IMR-90 (cell line): Measurements from ENCODE around the gene DNASE2. TPM values are rescaled to one million over a fixed set of nuclear protein-coding genes. Genes with fewer than 3 reads are reported as not detected.

ENCODE experiments used
- ATAC-seq: fragments of 200-7000 bp; cut with Tn5 transposase; 2 replicates; pipeline ENCODE4 v1.9.1; 2020; ENCODE audit warnings: low read depth, mild to moderate bottlenecking, moderate library complexity
- BruUV-seq: library from RNA; stranded (reverse); fragments of 400-500 nt; replicated peaks from 2 replicates; lab custom pipeline; 2021; lab: Mats Ljungman, UMichigan
- CTCF ChIA-PET: fragments of 300-600 bp; formaldehyde crosslinking; extraction: SDS; loops from one replicate; lab custom pipeline; 2021; ENCODE audit warnings: antibody characterized with exemption; lab: Yijun Ruan, JAX
- POLR2A ChIA-PET: fragments of 300-600 bp; sonication (Branson Sonifier 250); formaldehyde crosslinking; loops from one replicate; lab custom pipeline; 2022; ENCODE audit warnings: antibody characterized with exemption; ENCODE audit not compliant: unreplicated experiment; lab: Charles Lee
- DNase-seq: peaks from one replicate; pipeline ENCODE4 v3.0.0; 2013
- H2AFZ ChIP-seq: replicated peaks from 2 replicates; pipeline ENCODE3; 2013; ENCODE audit warnings: low read length, mild to moderate bottlenecking; ENCODE audit not compliant: poor library complexity
- H2AK5ac ChIP-seq: 2 replicates; pipeline ENCODE4 v1.6.1; 2013; ENCODE audit warnings: low read depth, low read length, inconsistent platforms
- H2AK9ac ChIP-seq: replicated peaks from 2 replicates; pipeline ENCODE3; 2013; ENCODE audit warnings: mild to moderate bottlenecking, low read depth, low read length, moderate library complexity; ENCODE audit not compliant: poor library complexity
- H2BK120ac ChIP-seq: 2 replicates; pipeline ENCODE4 v1.6.1; 2013; ENCODE audit warnings: low read depth, low read length, inconsistent platforms
- H2BK15ac ChIP-seq: 3 replicates; pipeline ENCODE4 v1.6.1; 2013; ENCODE audit warnings: low read depth, low read length, inconsistent platforms
- H2BK20ac ChIP-seq: 2 replicates; pipeline ENCODE4 v1.6.1; 2013; ENCODE audit warnings: low read depth, mild to moderate bottlenecking, inconsistent platforms, low read length, moderate library complexity
- H2BK5ac ChIP-seq: 2 replicates; pipeline ENCODE4 v1.6.1; 2013; ENCODE audit warnings: mild to moderate bottlenecking, low read depth, low read length, inconsistent platforms; ENCODE audit not compliant: poor library complexity, severe bottlenecking
- H3K14ac ChIP-seq: replicated peaks from 2 replicates; pipeline ENCODE4 v1.6.1; 2013; ENCODE audit warnings: low read depth, low read length, inconsistent platforms
- H3K18ac ChIP-seq: 2 replicates; pipeline ENCODE4 v1.6.1; 2013; ENCODE audit warnings: low read depth, low read length, control low read depth
- H3K23ac ChIP-seq: 2 replicates; pipeline ENCODE4 v1.6.1; 2013; ENCODE audit warnings: low read depth, low read length, inconsistent platforms
- H3K27ac ChIP-seq: 2 replicates; pipeline ENCODE4 v1.5.1; 2013; ENCODE audit warnings: mild to moderate bottlenecking, control low read depth, low read length; ENCODE audit not compliant: insufficient read depth
- H3K27me3 ChIP-seq: 2 replicates; pipeline ENCODE4 v1.6.1; 2013; ENCODE audit warnings: low read length; ENCODE audit not compliant: control insufficient read depth, insufficient read depth
- H3K36me3 ChIP-seq: 2 replicates; pipeline ENCODE4 v1.6.1; 2013; ENCODE audit warnings: low read length, mixed read lengths; ENCODE audit not compliant: control insufficient read depth, insufficient read depth
- H3K4ac ChIP-seq: 2 replicates; pipeline ENCODE4 v1.6.1; 2013; ENCODE audit warnings: low read depth, low read length, inconsistent platforms
- H3K4me1 ChIP-seq: 2 replicates; pipeline ENCODE4 v1.6.1; 2013; ENCODE audit warnings: low read length, mixed read lengths; ENCODE audit not compliant: control insufficient read depth, insufficient read depth
- H3K4me2 ChIP-seq: 2 replicates; pipeline ENCODE4 v1.6.1; 2013; ENCODE audit warnings: low read depth, mild to moderate bottlenecking, control low read depth, low read length, moderate library complexity
- H3K4me3 ChIP-seq: 2 replicates; pipeline ENCODE4 v1.5.1; 2013; ENCODE audit warnings: low read depth, mild to moderate bottlenecking, control low read depth, low read length, moderate library complexity; ENCODE audit not compliant: insufficient read depth
- H3K56ac ChIP-seq: 2 replicates; pipeline ENCODE4 v1.6.1; 2013; ENCODE audit warnings: low read length, inconsistent platforms; ENCODE audit not compliant: insufficient read depth; ENCODE audit errors: extremely low read depth
- H3K79me1 ChIP-seq, 2 experiments: 2 replicates each; pipeline ENCODE4 v1.6.1; 2013; ENCODE audit warnings: low read length in 2 of 2, inconsistent platforms in 1 of 2, low read depth in 1 of 2
- H3K9ac ChIP-seq: 2 replicates; pipeline ENCODE4 v1.6.1; 2013; ENCODE audit warnings: low read depth, low read length, control low read depth
- H3K9me1 ChIP-seq: 2 replicates; pipeline ENCODE4 v1.6.1; 2013; ENCODE audit warnings: low read length, inconsistent platforms; ENCODE audit not compliant: insufficient read depth
- H3K9me3 ChIP-seq: 2 replicates; pipeline ENCODE4 v1.6.1; 2013; ENCODE audit warnings: low read length; ENCODE audit not compliant: control insufficient read depth, insufficient read depth
- H4K20me1 ChIP-seq: 2 replicates; pipeline ENCODE4 v1.6.1; 2013; ENCODE audit warnings: low read length, inconsistent platforms; ENCODE audit not compliant: insufficient read depth
- H4K5ac ChIP-seq: 2 replicates; pipeline ENCODE4 v1.6.1; 2013; ENCODE audit warnings: mild to moderate bottlenecking, low read depth, low read length, control low read depth
- H4K8ac ChIP-seq, 2 experiments: 2 replicates each; pipeline ENCODE4 v1.6.1; 2013; ENCODE audit warnings: low read depth in 2 of 2, low read length in 2 of 2, control low read depth in 1 of 2, inconsistent platforms in 1 of 2
- H4K91ac ChIP-seq: 2 replicates; pipeline ENCODE4 v1.6.1; 2013; ENCODE audit warnings: low read depth, low read length, inconsistent platforms; ENCODE audit not compliant: insufficient read depth
- CHD1 ChIP-seq: IDR thresholded peaks from 2 replicates; pipeline ENCODE4 v1.6.1; 2012; ENCODE audit warnings: low read depth, low read length, improper control_type of control experiment
- CTCF ChIP-seq: conservative IDR thresholded peaks from 2 replicates; pipeline ENCODE4 v1.5.1; 2012; ENCODE audit warnings: mild to moderate bottlenecking, low read depth, low read length, improper control_type of control experiment
- ELK1 ChIP-seq: fragments of 150-350 bp; IDR thresholded peaks from 2 replicates; pipeline ENCODE4 v1.6.1; 2016; ENCODE audit warnings: low read depth, mild to moderate bottlenecking, low read length, moderate library complexity, borderline replicate concordance
- FOS ChIP-seq: fragments of 150-350 bp; IDR thresholded peaks from 2 replicates; pipeline ENCODE4 v1.6.1; 2016; ENCODE audit warnings: low read depth, low read length
- MAFK ChIP-seq: IDR thresholded peaks from 2 replicates; pipeline ENCODE4 v1.6.1; 2012; ENCODE audit warnings: low read depth, low read length, improper control_type of control experiment
- MXI1 ChIP-seq: IDR thresholded peaks from 2 replicates; pipeline ENCODE4 v1.6.1; 2012; ENCODE audit warnings: low read depth, mild to moderate bottlenecking, low read length, moderate library complexity, borderline replicate concordance
- NFE2L2 ChIP-seq: fragments of 150-350 bp; IDR thresholded peaks from 2 replicates; pipeline ENCODE4 v1.6.1; 2016; ENCODE audit warnings: low read depth, mild to moderate bottlenecking, low read length
- RAD21 ChIP-seq: IDR thresholded peaks from 2 replicates; pipeline ENCODE4 v1.6.1; 2012; ENCODE audit warnings: low read length, improper control_type of control experiment
- RCOR1 ChIP-seq: IDR thresholded peaks from 2 replicates; pipeline ENCODE4 v1.6.1; 2012; ENCODE audit warnings: mild to moderate bottlenecking, low read length, improper control_type of control experiment; ENCODE audit not compliant: insufficient replicate concordance
- RFX5 ChIP-seq: IDR thresholded peaks from 2 replicates; pipeline ENCODE4 v1.8.0; 2012; ENCODE audit warnings: low read depth, mild to moderate bottlenecking, low read length, moderate library complexity
- SMC3 ChIP-seq: fragments of 150-350 bp; IDR thresholded peaks from 2 replicates; pipeline ENCODE4 v1.6.1; 2016; ENCODE audit warnings: low read depth, mild to moderate bottlenecking, antibody characterized with exemption, low read length, moderate library complexity
- USF2 ChIP-seq: fragments of 150-350 bp; IDR thresholded peaks from 2 replicates; pipeline ENCODE4 v1.6.1; 2017; ENCODE audit warnings: mild to moderate bottlenecking, antibody characterized with exemption, low read length, low read depth
- WGBS, 2 experiments: methylation state at CpG; one replicate each; pipeline versions ENCODE4 v1.1.5 to v1.1.7; 2013; ENCODE audit warnings: missing lambda C conversion rate in 2 of 2; ENCODE audit not compliant: insufficient read length in 1 of 2; ENCODE audit errors: extremely low coverage in 2 of 2; 5-methylcytosine and 5-hydroxymethylcytosine counted together
- dilution Hi-C: fragments of 300-500 bp; cut with HindIII; formaldehyde crosslinking; loops from one replicate; pipeline ENCODE4 v1.14.3; 2018; ENCODE audit warnings: low sequenced_read_pairs; ENCODE audit not compliant: unreplicated experiment
- in situ Hi-C: fragments of 300-500 bp; cut with MboI; formaldehyde crosslinking; loops from 3 replicates; pipeline ENCODE4 v1.14.3; 2019; ENCODE audit warnings: low sequenced_read_pairs, inconsistent platforms, mixed read lengths
- intact Hi-C: fragments of 100-400 bp; cut with micrococcal nuclease; formaldehyde crosslinking; loops from 2 replicates; pipeline ENCODE4 v1.10.0; 2022
- polyA plus RNA-seq, 3 experiments: library from polyadenylated mRNA; depleted of rRNA; stranded (reverse); fragments of >200 nt; gene quantifications; 2 replicates each; pipeline ENCODE4 v1.2.3, GENCODE V29; 2012; ENCODE audit warnings: low replicate concordance in 1 of 3
- total RNA-seq: library from RNA; depleted of rRNA; stranded (reverse); fragments of >200 nt; gene quantifications from 2 replicates; pipeline ENCODE4 v1.2.3, GENCODE V29; 2012

DNASE2 gene
- total and polyA plus RNA-seq, 2 of the 4 experiments (the other 2 are of a cell fraction) = 9.5 to 31.1 TPM

DNA sequence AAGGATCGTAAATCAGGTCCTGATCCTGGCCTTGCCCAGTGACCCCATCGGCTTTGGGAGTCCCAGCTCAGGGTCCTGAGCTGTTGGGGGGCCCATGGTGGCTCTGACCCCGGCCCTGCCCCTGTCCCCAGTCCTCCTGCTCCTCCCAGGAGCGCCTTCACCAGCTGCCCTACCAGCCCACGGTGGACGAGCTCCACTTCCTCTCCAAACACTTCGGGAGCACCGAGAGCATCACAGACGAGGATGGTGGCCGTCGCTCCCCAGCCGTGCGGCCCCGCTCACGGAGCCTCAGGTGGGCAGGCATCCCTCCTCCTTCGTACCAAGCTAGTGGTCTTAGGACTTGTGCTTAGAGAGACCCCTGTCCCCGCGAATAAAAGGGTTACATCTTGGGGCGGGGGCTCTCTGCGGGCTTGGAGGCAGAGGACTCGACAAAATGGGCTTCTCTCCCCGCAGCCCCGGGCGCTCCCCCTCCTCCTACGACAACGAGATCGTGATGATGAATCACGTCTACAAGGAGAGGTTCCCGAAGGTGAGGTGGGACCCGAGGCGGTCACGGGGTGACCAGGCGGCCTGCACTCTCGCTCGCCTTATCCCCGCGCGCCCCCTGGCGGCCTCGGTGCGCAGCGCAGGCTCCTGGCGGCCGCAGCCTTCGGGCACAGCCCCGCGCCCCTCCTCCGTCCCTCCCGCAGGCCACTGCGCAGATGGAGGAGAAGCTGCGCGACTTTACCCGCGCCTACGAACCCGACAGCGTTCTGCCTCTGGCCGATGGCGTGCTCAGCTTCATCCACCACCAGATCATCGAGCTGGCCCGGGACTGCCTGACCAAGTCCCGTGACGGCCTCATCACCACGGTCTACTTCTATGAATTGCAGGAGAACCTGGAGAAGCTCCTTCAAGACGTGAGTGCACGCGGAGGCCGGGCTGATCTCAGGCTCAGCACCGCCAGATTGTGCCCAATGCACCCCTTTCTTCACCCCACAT lies 33.8 kb downstream of the DNASE2 start:
- intact Hi-C loops = loop anchor here (1.0 to 2.0 kb wide), 2 partner anchors 81 to 171 kb away; no protein-coding TSS in a partner anchor
- Histone ChIP-seq H3K4ac (no peak overlapping the region), H3K4me3 (peak overlapping the region; percentile 21; the same call in 1 of the 2 replicates), H3K4me1 (peaks cover 3% of the 10 kb centered on the region; the same call in 1 of the 2 replicates), H2AK5ac (no peak overlapping the region), H3K9ac (0 out of 2 replicates have a peak overlapping the region, but pooled peaks have one; percentile 19), H2BK20ac (no peak overlapping the region), H3K27ac (no peak overlapping the region), H3K27me3 (peaks cover 10% of the 10 kb centered on the region; the same call in 1 of the 2 replicates), H4K5ac (no peak overlapping the region), H3K79me1 (no peaks in the 10 kb centered on the region), H2AK9ac (peak overlapping the region; percentile 33), H3K36me3 (no peaks in the 10 kb centered on the region), H4K8ac (peak overlapping the region in 1 of 2 experiments; percentile 54; a peak in 1 of 4 replicates), H3K14ac (0 out of 2 replicates have a peak overlapping the region, but pooled peaks have one; percentile 4), H3K9me3 (no peaks in the 10 kb centered on the region), H2AFZ (peak overlapping the region; percentile 96), H3K9me1 (no peaks in the 10 kb centered on the region), H4K91ac (no peak overlapping the region), H3K56ac (no peak overlapping the region), H2BK5ac (no peak overlapping the region), H3K23ac (no peak overlapping the region), H4K20me1 (no peaks in the 10 kb centered on the region), H3K4me2 (peak overlapping the region; percentile 88), H2BK15ac (no peak overlapping the region), H3K18ac (no peak overlapping the region), H2BK120ac (no peak overlapping the region)
- no TSS peak for BruUV-seq
- DNase-seq = peak; percentile 73
- ATAC-seq = peak; percentile 100
- POLR2A ChIA-PET = no interaction called here
- in situ Hi-C loops = no loop called here
- dilution Hi-C loops = no loop called here
- CTCF ChIA-PET = interaction anchor here (0.6 to 4.2 kb wide), 21 partner anchors 10 to 173 kb away, joined by 3 to 35 read pairs (median 5); partner anchors contain the start of genes PRDX2, RTBDN and THSD8
- WGBS, 2 experiments = 13% methylated on average over 33 of the region's 69 CpGs; no CpG with 5 or more reads in 1 of the 2 experiments
- TF ChIP-seq ELK1 (no peak), RAD21 (peak; percentile 96), MAFK (no peak), FOS (no peak), NFE2L2 (no peak), CHD1 (no peak), MXI1 (no peak), SMC3 (peak; percentile 89), RFX5 (no peak), CTCF (peak; percentile 98), RCOR1 (no peak), USF2 (peak; percentile 73)
